Activated T-cell treated with anti-CD3 and anti-CD28 coated beads, Interleukin-2, amount 50 U/mL, for 24 hours (primary cell): Measurements from ENCODE around the gene FAM135A.

ENCODE experiments used
- DNase-seq: peaks from one replicate; pipeline ENCODE4 v3.0.0-alpha.2; 2020
- H3K27ac Mint-ChIP-seq: 2 replicates; pipeline ENCODE4 v1.8.0; 2020; ENCODE audit warnings: mild to moderate bottlenecking, mixed read lengths
- H3K27me3 Mint-ChIP-seq: 2 replicates; pipeline ENCODE4 v1.8.0; 2020; ENCODE audit warnings: mixed read lengths
- H3K36me3 Mint-ChIP-seq: 2 replicates; pipeline ENCODE4 v1.8.0; 2020; ENCODE audit warnings: low read depth, mixed read lengths
- H3K4me1 Mint-ChIP-seq: 2 replicates; pipeline ENCODE4 v1.8.0; 2020; ENCODE audit warnings: low read depth, mixed read lengths
- H3K4me3 Mint-ChIP-seq: 2 replicates; pipeline ENCODE4 v1.8.0; 2020; ENCODE audit warnings: mild to moderate bottlenecking, moderate library complexity, mixed read lengths
- H3K9me3 Mint-ChIP-seq: 2 replicates; pipeline ENCODE4 v1.8.0; 2020; ENCODE audit warnings: mixed read lengths

FAM135A gene

DNA sequence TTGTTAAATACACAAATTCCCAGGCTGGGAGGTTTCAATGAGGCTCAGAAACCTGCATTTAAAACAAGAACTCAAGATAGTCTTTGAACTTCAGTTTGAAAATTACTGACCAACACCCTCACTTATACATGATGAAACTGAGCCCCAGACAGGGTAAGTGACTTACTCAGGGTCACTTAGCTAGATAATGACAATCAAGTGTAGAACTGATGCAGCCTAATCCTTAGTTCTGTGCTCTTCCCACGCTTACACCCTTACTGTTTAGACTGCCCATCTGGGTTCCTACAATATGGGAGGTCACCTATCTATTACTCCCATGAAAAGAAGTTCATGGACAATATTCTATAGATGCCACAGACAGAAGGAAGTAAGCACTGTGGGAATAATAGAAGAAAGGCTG is 24.5 kb upstream of the FAM135A start:
- Mint-ChIP-seq H3K4me3 (no peak overlapping the region), H3K9me3 (no peaks in the 10 kb centered on the region), H3K36me3 (no peaks in the 10 kb centered on the region), H3K4me1 (no peaks in the 10 kb centered on the region), H3K27ac (no peak overlapping the region), H3K27me3 (peaks cover 9% of the 10 kb centered on the region)
- no peak for DNase-seq

GRCh38 chr6:70389261-70389660 is 24.0 kb upstream of the FAM135A start:
- no peaks in the 10 kb centered on the region for H3K36me3 Mint-ChIP-seq
- no peaks in the 10 kb centered on the region for H3K4me1 Mint-ChIP-seq
- DNase-seq = no peak
- H3K27ac Mint-ChIP-seq = no peak overlapping the region
- no peaks in the 10 kb centered on the region for H3K9me3 Mint-ChIP-seq
- no peak overlapping the region for H3K4me3 Mint-ChIP-seq
- peaks cover 9% of the 10 kb centered on the region for H3K27me3 Mint-ChIP-seq

DNA sequence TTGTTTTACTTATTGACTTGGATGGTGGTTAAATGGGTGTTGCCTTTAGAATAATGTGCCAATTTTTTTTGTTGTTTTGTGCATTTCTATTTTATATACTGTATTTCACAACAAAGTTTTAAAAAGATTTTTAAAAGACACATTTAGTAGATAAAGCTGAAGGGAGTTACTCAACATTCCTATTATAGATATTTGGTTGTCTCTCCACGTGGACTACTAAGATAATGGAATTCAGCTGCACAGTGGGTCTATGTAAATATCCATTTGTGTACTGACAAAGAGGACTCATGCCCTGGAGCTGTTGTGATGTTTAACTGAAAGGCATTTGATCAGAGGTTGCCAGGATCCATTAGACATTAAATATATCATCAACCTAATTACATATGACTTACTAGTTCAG is 23.2 kb upstream of the FAM135A start:
- H3K9me3 Mint-ChIP-seq = no peaks in the 10 kb centered on the region
- no peaks in the 10 kb centered on the region for H3K4me1 Mint-ChIP-seq
- H3K36me3 Mint-ChIP-seq = no peaks in the 10 kb centered on the region
- no peak for DNase-seq
- H3K27ac Mint-ChIP-seq = no peak overlapping the region
- no peak overlapping the region for H3K4me3 Mint-ChIP-seq
- peaks cover 16% of the 10 kb centered on the region for H3K27me3 Mint-ChIP-seq

DNA sequence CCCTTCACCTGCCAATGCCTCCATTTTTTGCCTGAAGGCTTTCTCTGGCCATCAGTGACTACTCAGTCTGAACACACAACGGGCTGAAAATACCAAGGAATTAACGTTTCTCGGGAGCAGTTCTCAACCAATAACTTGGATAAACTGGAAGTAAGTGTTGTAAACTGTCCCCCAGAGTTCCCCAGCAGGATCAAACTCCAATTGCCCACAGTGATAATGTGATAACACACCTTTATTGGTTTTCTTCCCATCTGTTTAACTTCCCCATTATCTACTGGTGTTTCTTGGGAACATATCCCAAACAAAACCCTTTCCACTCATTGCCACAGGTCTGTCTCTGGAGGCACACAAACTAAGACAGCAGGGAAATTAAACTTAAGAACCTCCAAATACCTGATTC is 21.8 kb upstream of the FAM135A start:
- Mint-ChIP-seq H3K27me3 (peaks cover 21% of the 10 kb centered on the region), H3K4me3 (no peak overlapping the region), H3K36me3 (no peaks in the 10 kb centered on the region), H3K9me3 (no peaks in the 10 kb centered on the region), H3K27ac (no peak overlapping the region), H3K4me1 (no peaks in the 10 kb centered on the region)
- DNase-seq = no peak

GRCh38 chr6:70394518-70395300 is 18.6 kb upstream of the FAM135A start:
- Mint-ChIP-seq H3K9me3 (no peaks in the 10 kb centered on the region), H3K4me3 (no peak overlapping the region), H3K27me3 (peaks cover 33% of the 10 kb centered on the region), H3K27ac (no peak overlapping the region), H3K36me3 (no peaks in the 10 kb centered on the region), H3K4me1 (no peaks in the 10 kb centered on the region)
- no peak for DNase-seq

GRCh38 chr6:70395301-70395672 is 18.0 kb upstream of the FAM135A start:
- DNase-seq = no peak
- H3K36me3 Mint-ChIP-seq = no peaks in the 10 kb centered on the region
- no peak overlapping the region for H3K27ac Mint-ChIP-seq
- H3K4me1 Mint-ChIP-seq = no peaks in the 10 kb centered on the region
- H3K27me3 Mint-ChIP-seq = peaks cover 36% of the 10 kb centered on the region
- no peaks in the 10 kb centered on the region for H3K9me3 Mint-ChIP-seq
- H3K4me3 Mint-ChIP-seq = no peak overlapping the region

- Mint-ChIP-seq H3K9me3 (no peaks in the 10 kb centered on the region), H3K4me3 (no peak overlapping the region), H3K36me3 (no peaks in the 10 kb centered on the region), H3K4me1 (no peaks in the 10 kb centered on the region), H3K27me3 (peaks cover 36% of the 10 kb centered on the region), H3K27ac (no peak overlapping the region)
- DNase-seq = no peak
Measured at GRCh38 chr6:70396163-70396562, 17.1 kb upstream of the FAM135A start.

GRCh38 chr6:70396796-70397729 is 16.2 kb upstream of the FAM135A start:
- H3K36me3 Mint-ChIP-seq = no peaks in the 10 kb centered on the region
- peaks cover 35% of the 10 kb centered on the region for H3K27me3 Mint-ChIP-seq
- H3K9me3 Mint-ChIP-seq = no peaks in the 10 kb centered on the region
- no peak overlapping the region for H3K27ac Mint-ChIP-seq
- no peak overlapping the region for H3K4me3 Mint-ChIP-seq
- DNase-seq = no peak
- H3K4me1 Mint-ChIP-seq = no peaks in the 10 kb centered on the region

DNA sequence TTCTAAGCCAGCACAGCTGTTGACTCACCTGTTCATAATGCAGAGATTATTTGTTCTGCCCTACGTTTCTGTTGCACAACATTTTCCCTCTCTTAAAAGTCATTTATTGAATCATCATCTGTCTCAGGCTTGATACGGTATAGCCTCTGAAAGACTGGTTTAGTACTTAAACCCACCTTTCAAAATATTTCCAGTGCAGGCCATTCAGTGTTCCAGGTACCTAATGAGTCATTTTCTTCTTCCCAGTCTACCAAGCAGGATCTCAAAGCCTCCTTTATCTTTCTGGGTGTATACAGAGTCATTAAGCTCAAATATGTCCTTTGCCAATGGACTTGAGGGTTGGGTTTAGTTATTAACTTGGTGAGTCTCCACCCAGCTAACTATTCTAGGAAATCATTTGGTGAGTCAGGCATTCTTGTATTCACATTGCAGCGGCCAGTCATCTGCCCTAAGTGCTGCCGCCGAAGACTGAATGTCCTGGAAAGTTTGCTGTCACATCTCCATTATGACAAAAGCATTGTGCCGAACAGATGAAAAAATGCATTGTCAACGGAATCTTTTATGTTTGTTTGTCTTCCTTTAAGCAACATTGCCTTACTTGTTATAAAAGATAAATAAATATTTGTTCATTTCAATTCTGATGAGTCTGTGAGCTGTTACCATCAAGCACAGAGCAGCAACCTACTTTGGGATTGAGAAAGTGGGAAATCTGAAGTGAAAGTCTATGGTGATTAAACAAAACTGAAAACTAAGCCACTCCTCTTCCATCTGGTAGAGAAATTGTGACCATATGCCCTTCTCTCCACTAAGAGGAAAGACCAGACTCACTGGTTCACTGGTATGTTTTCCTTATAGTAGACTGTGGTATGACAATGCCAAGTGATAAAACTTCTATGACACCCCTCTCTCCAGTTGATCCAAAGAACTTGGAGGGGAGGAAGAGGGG is 14.3 kb upstream of the FAM135A start:
- no peak for DNase-seq
- Mint-ChIP-seq H3K27me3 (peaks cover 41% of the 10 kb centered on the region), H3K9me3 (no peaks in the 10 kb centered on the region), H3K36me3 (no peaks in the 10 kb centered on the region), H3K4me1 (no peaks in the 10 kb centered on the region), H3K27ac (no peak overlapping the region), H3K4me3 (no peak overlapping the region)

DNA sequence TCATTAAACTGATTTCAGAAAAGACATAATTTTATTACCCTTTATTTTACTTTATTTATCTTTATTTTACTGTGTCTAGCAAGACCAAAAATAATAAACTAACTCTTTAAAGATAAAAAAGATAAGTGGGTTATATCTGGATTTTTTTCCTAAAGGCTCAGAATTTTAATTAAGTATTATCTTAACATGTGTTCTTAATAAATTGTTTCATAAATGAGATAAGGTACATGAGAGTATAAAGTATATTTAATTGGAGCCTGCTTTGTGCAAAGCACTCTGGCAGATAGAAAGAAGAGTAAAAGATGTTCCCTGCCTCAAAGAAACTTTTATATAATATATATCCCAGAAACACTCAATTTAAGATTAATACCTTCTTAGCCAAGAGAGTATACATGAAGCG is 8.7 kb upstream of the FAM135A start:
- peaks cover 22% of the 10 kb centered on the region for H3K27me3 Mint-ChIP-seq
- H3K9me3 Mint-ChIP-seq = no peaks in the 10 kb centered on the region
- H3K27ac Mint-ChIP-seq = no peak overlapping the region
- H3K4me3 Mint-ChIP-seq = no peak overlapping the region
- H3K4me1 Mint-ChIP-seq = no peaks in the 10 kb centered on the region
- no peaks in the 10 kb centered on the region for H3K36me3 Mint-ChIP-seq
- DNase-seq = no peak

GRCh38 chr6:70409216-70409615 is 4.1 kb upstream of the FAM135A start:
- peaks cover 7% of the 10 kb centered on the region for H3K27me3 Mint-ChIP-seq
- H3K36me3 Mint-ChIP-seq = peaks cover 11% of the 10 kb centered on the region
- H3K4me1 Mint-ChIP-seq = peaks cover 15% of the 10 kb centered on the region
- H3K4me3 Mint-ChIP-seq = no peak overlapping the region
- H3K27ac Mint-ChIP-seq = no peak overlapping the region
- no peaks in the 10 kb centered on the region for H3K9me3 Mint-ChIP-seq
- DNase-seq = no peak

DNA sequence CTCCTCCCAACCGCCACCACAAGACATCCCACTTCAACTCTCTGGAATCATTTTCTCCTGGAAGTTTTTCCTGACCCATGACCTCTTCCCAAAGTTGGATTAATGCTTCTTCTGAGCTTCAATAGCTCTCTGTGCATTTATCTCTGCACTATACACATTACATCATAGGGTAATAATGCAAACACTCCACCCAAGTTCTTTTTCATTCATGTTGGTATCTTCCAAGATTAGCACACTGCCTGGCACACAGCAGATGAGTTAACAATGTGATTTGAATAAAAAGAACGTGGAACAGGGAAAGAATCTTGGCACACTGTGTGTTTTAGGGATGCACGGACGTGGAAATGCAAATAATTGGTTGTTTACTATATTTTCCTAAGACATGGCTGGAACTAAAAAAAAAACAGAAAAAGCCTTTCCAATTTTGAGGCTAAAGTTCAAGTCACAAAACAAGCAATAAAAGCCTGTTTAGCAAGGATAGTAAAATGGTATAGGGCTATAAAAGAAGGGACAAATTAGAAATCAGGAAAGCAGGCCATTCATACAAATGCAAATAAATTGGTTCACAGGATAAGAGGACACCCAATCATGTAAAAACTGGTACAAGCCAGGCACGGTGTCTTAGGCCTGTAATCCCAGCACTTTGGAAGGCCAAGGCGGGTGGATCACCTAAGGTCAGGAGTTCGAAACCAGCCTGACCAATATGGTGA is 1.6 kb upstream of the FAM135A start:
- H3K9me3 Mint-ChIP-seq = no peaks in the 10 kb centered on the region
- peaks cover 31% of the 10 kb centered on the region for H3K4me1 Mint-ChIP-seq
- peaks cover 15% of the 10 kb centered on the region for H3K36me3 Mint-ChIP-seq
- peak overlapping the region; percentile 90 for H3K4me3 Mint-ChIP-seq
- no peak for DNase-seq
- H3K27me3 Mint-ChIP-seq = peaks cover 3% of the 10 kb centered on the region
- H3K27ac Mint-ChIP-seq = peak overlapping the region; percentile 4

GRCh38 chr6:70412252-70413113 is 825 bp upstream of the FAM135A start:
- Mint-ChIP-seq H3K27me3 (no peaks in the 10 kb centered on the region), H3K36me3 (peaks cover 16% of the 10 kb centered on the region), H3K9me3 (no peaks in the 10 kb centered on the region), H3K4me3 (peak overlapping the region; percentile 90), H3K4me1 (peaks cover 31% of the 10 kb centered on the region), H3K27ac (peak overlapping the region; percentile 90)
- DNase-seq = no peak
